Neural progenitor cell (in vitro differentiated cells): ENCODE data around the gene ARL4A. TPM values are rescaled to one million over a fixed set of nuclear protein-coding genes. Genes with fewer than 3 reads are reported as not detected.

Source experiments
- DNase-seq: peaks from one replicate; pipeline ENCODE4 v3.0.0-alpha.2; 2016; ENCODE audit warnings: low spot score
- H2AFZ ChIP-seq: fragments of 200-600 bp; sonication (generic); replicated peaks from 2 replicates; pipeline ENCODE4 v1.6.1; 2016; ENCODE audit warnings: antibody characterized with exemption
- H3F3A ChIP-seq: fragments of 200-600 bp; sonication (generic); 2 replicates; pipeline ENCODE4 v1.6.1; 2016; ENCODE audit warnings: antibody characterized with exemption, low read depth
- H3K27ac ChIP-seq: fragments of 200-600 bp; sonication (generic); 2 replicates; pipeline ENCODE4 v1.5.1; 2016; ENCODE audit warnings: mild to moderate bottlenecking
- H3K27me3 ChIP-seq: fragments of 200-600 bp; sonication (generic); 2 replicates; pipeline ENCODE4 v1.6.1; 2016; ENCODE audit warnings: mild to moderate bottlenecking, moderate library complexity
- H3K36me3 ChIP-seq: fragments of 200-600 bp; sonication (generic); 2 replicates; pipeline ENCODE4 v1.5.1; 2016
- H3K4me1 ChIP-seq: fragments of 200-600 bp; sonication (generic); 2 replicates; pipeline ENCODE4 v1.6.1; 2016; ENCODE audit warnings: mixed run types
- H3K4me2 ChIP-seq: fragments of 200-600 bp; sonication (generic); 2 replicates; pipeline ENCODE4 v1.6.1; 2016
- H3K4me3 ChIP-seq: fragments of 200-600 bp; sonication (generic); 2 replicates; pipeline ENCODE4 v1.5.1; 2016
- H3K79me2 ChIP-seq: fragments of 200-600 bp; sonication (generic); 2 replicates; pipeline ENCODE4 v1.6.1; 2016; ENCODE audit warnings: low read depth
- H3K9ac ChIP-seq: fragments of 200-600 bp; sonication (generic); 2 replicates; pipeline ENCODE4 v1.6.1; 2016
- H3K9me3 ChIP-seq: fragments of 200-600 bp; sonication (generic); 2 replicates; pipeline ENCODE4 v1.5.1; 2016; ENCODE audit warnings: low read depth
- H4K20me1 ChIP-seq: fragments of 200-600 bp; sonication (generic); 2 replicates; pipeline ENCODE4 v1.6.1; 2016; ENCODE audit warnings: low read depth
- H3K27ac Mint-ChIP-seq: 3 replicates; pipeline ENCODE4 v1.8.0; 2021; ENCODE audit warnings: mixed read lengths
- H3K27me3 Mint-ChIP-seq: 2 replicates; pipeline ENCODE4 v1.8.0; 2022; ENCODE audit warnings: low read depth, mild to moderate bottlenecking, inconsistent platforms, moderate library complexity, mixed read lengths; ENCODE audit not compliant: insufficient read depth
- H3K36me3 Mint-ChIP-seq: 3 replicates; pipeline ENCODE4 v1.8.0; 2021; ENCODE audit warnings: mixed read lengths
- H3K4me1 Mint-ChIP-seq: 3 replicates; pipeline ENCODE4 v1.8.0; 2021; ENCODE audit warnings: mixed read lengths
- H3K4me3 Mint-ChIP-seq: 3 replicates; pipeline ENCODE4 v1.8.0; 2021; ENCODE audit warnings: mild to moderate bottlenecking, moderate library complexity, mixed read lengths
- H3K9me3 Mint-ChIP-seq: 3 replicates; pipeline ENCODE4 v1.8.0; 2020; ENCODE audit warnings: mixed read lengths
- CTCF ChIP-seq: fragments of 200-600 bp; sonication (generic); IDR thresholded peaks from 2 replicates; pipeline ENCODE4 v1.5.1; 2017; ENCODE audit warnings: antibody characterized with exemption, mild to moderate bottlenecking
- EZH2 ChIP-seq: fragments of 200-600 bp; sonication (generic); IDR thresholded peaks from 2 replicates; pipeline ENCODE4 v1.6.1; 2017; ENCODE audit warnings: antibody characterized with exemption, mild to moderate bottlenecking, moderate library complexity
- EZH2phosphoT487 ChIP-seq: fragments of 200-600 bp; sonication (generic); IDR thresholded peaks from 2 replicates; pipeline ENCODE4 v1.6.1; 2017; ENCODE audit warnings: antibody characterized with exemption
- total RNA-seq: library from RNA; depleted of rRNA; stranded (reverse); fragments of >200 nt; gene quantifications from 2 replicates; pipeline ENCODE4 v1.2.3, GENCODE V29; 2015; ENCODE audit warnings: low replicate concordance

ARL4A gene
- total RNA-seq, 1 donor from 2014 or later, result 43.5 TPM

DNA sequence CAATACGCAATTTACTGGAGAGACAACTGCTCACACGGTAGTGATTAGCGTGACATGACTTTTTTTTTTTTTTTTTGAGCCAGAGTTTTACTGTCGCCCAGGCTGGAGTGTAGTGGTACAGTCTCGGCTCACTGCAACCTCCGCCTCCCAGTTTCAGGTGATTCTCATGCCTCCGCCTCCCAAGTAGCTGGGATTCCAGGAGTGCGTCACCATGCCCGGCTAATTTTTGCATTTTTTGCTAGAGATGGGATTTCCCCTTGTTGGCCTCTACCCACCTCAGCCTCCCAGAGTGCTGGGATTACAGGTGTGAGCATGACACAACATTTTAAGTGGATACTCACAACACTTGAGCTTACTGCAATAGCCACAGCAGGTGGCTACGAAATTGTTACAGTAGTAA, 11.9 kb downstream of the ARL4A start:
- Mint-ChIP-seq H3K27ac (no peak overlapping the region), H3K27me3 (no peaks in the 10 kb centered on the region), H3K9me3 (peaks cover 42% of the 10 kb centered on the region), H3K36me3 (peaks cover 34% of the 10 kb centered on the region), H3K4me3 (no peak overlapping the region), H3K4me1 (peaks cover 4% of the 10 kb centered on the region)
- Histone ChIP-seq H3K36me3 (no peaks in the 10 kb centered on the region), H3K9ac (no peak overlapping the region), H3K79me2 (peaks cover 10% of the 10 kb centered on the region), H3K27me3 (no peaks in the 10 kb centered on the region), H3F3A (peaks cover 7% of the 10 kb centered on the region), H2AFZ (no peak overlapping the region), H3K4me2 (no peak overlapping the region), H4K20me1 (no peaks in the 10 kb centered on the region), H3K4me3 (no peak overlapping the region), H3K27ac (no peak overlapping the region), H3K9me3 (peaks cover 4% of the 10 kb centered on the region), H3K4me1 (no peaks in the 10 kb centered on the region)
- no peak for DNase-seq
- no peak for TF ChIP-seq CTCF
- no peak for TF ChIP-seq EZH2
- no peak for TF ChIP-seq EZH2phosphoT487

DNA sequence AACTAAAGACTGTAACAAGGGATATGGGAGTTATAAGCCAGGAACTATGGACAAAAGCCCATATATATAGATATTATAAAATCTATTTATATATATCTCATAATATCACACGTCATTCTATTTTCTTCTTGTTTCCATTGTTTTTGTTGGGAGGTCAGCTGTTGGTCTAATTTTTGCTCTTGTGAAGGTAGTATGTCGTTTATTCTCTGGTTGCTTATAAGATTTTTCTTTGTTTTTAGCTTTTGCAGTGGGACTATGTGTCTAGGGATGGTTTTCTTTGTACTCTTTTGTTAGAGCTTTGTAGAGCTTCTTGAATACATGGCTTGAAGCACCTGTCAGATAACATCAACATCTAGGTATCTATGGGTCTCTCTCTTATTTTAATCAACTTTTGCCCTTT, 14.0 kb downstream of the ARL4A start:
- H3K27me3 Mint-ChIP-seq, result no peaks in the 10 kb centered on the region
- Histone ChIP-seq H3K27ac (no peak overlapping the region), H3K79me2 (no peaks in the 10 kb centered on the region), H2AFZ (no peak overlapping the region), H3K4me3 (no peak overlapping the region), H3K36me3 (no peaks in the 10 kb centered on the region), H3K9ac (no peak overlapping the region), H3K9me3 (peaks cover 4% of the 10 kb centered on the region), H4K20me1 (no peaks in the 10 kb centered on the region), H3K27me3 (no peaks in the 10 kb centered on the region), H3K4me1 (no peaks in the 10 kb centered on the region), H3F3A (no peaks in the 10 kb centered on the region), H3K4me2 (no peak overlapping the region)
- TF ChIP-seq EZH2phosphoT487 (no peak), EZH2 (no peak), CTCF (no peak)
- H3K4me3 Mint-ChIP-seq, result no peak overlapping the region
- peaks cover 45% of the 10 kb centered on the region for H3K9me3 Mint-ChIP-seq
- H3K36me3 Mint-ChIP-seq, result peaks cover 34% of the 10 kb centered on the region
- no peak overlapping the region for H3K27ac Mint-ChIP-seq
- DNase-seq, result no peak
- H3K4me1 Mint-ChIP-seq, result peaks cover 3% of the 10 kb centered on the region

GRCh38 chr7:12703881-12704280, 16.4 kb downstream of the ARL4A start:
- Mint-ChIP-seq H3K9me3 (peaks cover 37% of the 10 kb centered on the region), H3K27ac (no peak overlapping the region), H3K4me1 (peaks cover 16% of the 10 kb centered on the region), H3K27me3 (no peaks in the 10 kb centered on the region), H3K36me3 (peaks cover 23% of the 10 kb centered on the region), H3K4me3 (no peak overlapping the region)
- H2AFZ ChIP-seq, result no peak overlapping the region
- H3K36me3 ChIP-seq, result no peaks in the 10 kb centered on the region
- no peaks in the 10 kb centered on the region for H3F3A ChIP-seq
- peaks cover 12% of the 10 kb centered on the region for H3K4me1 ChIP-seq
- H4K20me1 ChIP-seq, result no peaks in the 10 kb centered on the region
- no peak overlapping the region for H3K4me3 ChIP-seq
- DNase-seq, result no peak
- no peak overlapping the region for H3K9ac ChIP-seq
- H3K4me2 ChIP-seq, result no peak overlapping the region
- TF ChIP-seq EZH2 (no peak), EZH2phosphoT487 (no peak), CTCF (no peak)
- H3K27me3 ChIP-seq, result no peaks in the 10 kb centered on the region
- H3K27ac ChIP-seq, result no peak overlapping the region
- no peaks in the 10 kb centered on the region for H3K79me2 ChIP-seq
- H3K9me3 ChIP-seq, result peaks cover 4% of the 10 kb centered on the region
